GM18861 (cell line): ENCODE results near the gene SYNE2.
"Not testable (repeated sequence)": the region's sequence is repeated elsewhere in the genome, so short reads cannot be mapped to it uniquely, and the experiment has no call there.

Source experiments
- ATAC-seq: cut with Tn5 transposase; IDR thresholded peaks from one replicate; pipeline ENCODE4 v1.9.1; 2021; ENCODE audit not compliant: unreplicated experiment

Gene SYNE2

GRCh38 chr14:64012720-64013119 is 159.9 kb downstream of the SYNE2 start:
- no peak for ATAC-seq

- ATAC-seq: no peak
These were observed 172.7 kb downstream of the SYNE2 start for GRCh38 chr14:64025479-64025878.

- ATAC-seq: no peak
These were observed 173.8 kb downstream of the SYNE2 start for GRCh38 chr14:64026600-64026999.

- no peak for ATAC-seq
These were observed 182.3 kb downstream of the SYNE2 start for GRCh38 chr14:64035143-64035542.

- not testable (repeated sequence) for ATAC-seq
These were observed 185.3 kb downstream of the SYNE2 start for GRCh38 chr14:64037869-64038745.

GRCh38 chr14:64038841-64039542 is 186.2 kb downstream of the SYNE2 start:
- no peak for ATAC-seq

- ATAC-seq: no peak
These were observed 187.2 kb downstream of the SYNE2 start for GRCh38 chr14:64040044-64040443.

- not testable (repeated sequence) for ATAC-seq
These were observed 190.5 kb downstream of the SYNE2 start for GRCh38 chr14:64043296-64043695.

- ATAC-seq: no peak
These were observed 192.3 kb downstream of the SYNE2 start for GRCh38 chr14:64045091-64045490.

- no peak for ATAC-seq
These were observed 197.0 kb downstream of the SYNE2 start for GRCh38 chr14:64049616-64050381.

GRCh38 chr14:64053694-64054669 is 201.2 kb downstream of the SYNE2 start:
- ATAC-seq: no peak

- no peak for ATAC-seq
These were observed 206.8 kb downstream of the SYNE2 start for GRCh38 chr14:64059454-64060198.

- no peak for ATAC-seq
These were observed 207.4 kb downstream of the SYNE2 start for GRCh38 chr14:64060199-64060545.

GRCh38 chr14:64060648-64061096 is 207.9 kb downstream of the SYNE2 start:
- no peak for ATAC-seq

GRCh38 chr14:64061115-64061514 is 208.3 kb downstream of the SYNE2 start:
- ATAC-seq: no peak

- no peak for ATAC-seq
These were observed 208.9 kb downstream of the SYNE2 start for GRCh38 chr14:64061706-64062105.

GRCh38 chr14:64062381-64063115 is 209.7 kb downstream of the SYNE2 start:
- ATAC-seq: no peak

- no peak for ATAC-seq
These were observed 211.6 kb downstream of the SYNE2 start for GRCh38 chr14:64064447-64064846.
